GM06990 (cell line): ENCODE data around the gene LIPG.
"Not testable (repeated sequence)": the region's sequence is repeated elsewhere in the genome, so short reads cannot be mapped to it uniquely, and the experiment has no call there.

Experiments
- DNase-seq: peaks from one replicate; pipeline ENCODE4 v3.0.0-alpha.2; 2011; ENCODE audit not compliant: insufficient read length; ENCODE audit errors: extremely low read depth
- H3K27me3 ChIP-seq: replicated peaks from 2 replicates; pipeline ENCODE4 v1.6.0; 2011; ENCODE audit warnings: low read length; ENCODE audit not compliant: control insufficient read depth, insufficient read depth
- H3K36me3 ChIP-seq: 2 replicates; pipeline ENCODE4 v1.5.1; 2011; ENCODE audit warnings: low read length; ENCODE audit not compliant: control insufficient read depth, insufficient read depth
- H3K4me3 ChIP-seq: replicated peaks from 2 replicates; pipeline ENCODE4 v1.5.1; 2011; ENCODE audit warnings: low read depth, mild to moderate bottlenecking, control low read depth, low read length
- CTCF ChIP-seq: IDR thresholded peaks from 2 replicates; pipeline ENCODE4 v1.5.1; 2011; ENCODE audit warnings: low read length, control low read depth, mild to moderate bottlenecking, inconsistent platforms; ENCODE audit not compliant: insufficient read depth, poor library complexity, severe bottlenecking

Gene LIPG

GRCh38 chr18:49519101-49519971, 42.5 kb upstream of the LIPG start:
- H3K36me3 ChIP-seq, result no peaks in the 10 kb centered on the region
- peaks cover 2% of the 10 kb centered on the region; the same call in 1 of the 2 replicates for H3K27me3 ChIP-seq
- DNase-seq, result no peak
- H3K4me3 ChIP-seq, result no peak overlapping the region
- TF ChIP-seq CTCF, result no peak

- Histone ChIP-seq H3K27me3 (no peaks in the 10 kb centered on the region), H3K4me3 (no peak overlapping the region), H3K36me3 (no peaks in the 10 kb centered on the region)
- no peak for DNase-seq
- TF ChIP-seq CTCF, result no peak
These were observed 41.2 kb upstream of the LIPG start for GRCh38 chr18:49520661-49521145.

GRCh38 chr18:49521216-49521835, 40.5 kb upstream of the LIPG start:
- DNase-seq, result no peak
- Histone ChIP-seq H3K36me3 (no peaks in the 10 kb centered on the region), H3K27me3 (no peaks in the 10 kb centered on the region), H3K4me3 (no peak overlapping the region)
- TF ChIP-seq CTCF, result no peak

GRCh38 chr18:49523580-49524093, 38.2 kb upstream of the LIPG start:
- H3K4me3 ChIP-seq, H3K36me3 ChIP-seq, H3K27me3 ChIP-seq, DNase-seq: not testable (repeated sequence)

- DNase-seq, result no peak
- no peak for TF ChIP-seq CTCF
- H3K36me3 ChIP-seq, result no peaks in the 10 kb centered on the region
- no peaks in the 10 kb centered on the region for H3K27me3 ChIP-seq
- H3K4me3 ChIP-seq, result no peak overlapping the region
These were observed 37.5 kb upstream of the LIPG start for GRCh38 chr18:49524349-49524748.

GRCh38 chr18:49524951-49525350, 36.9 kb upstream of the LIPG start:
- DNase-seq, result no peak
- no peak for TF ChIP-seq CTCF
- Histone ChIP-seq H3K27me3 (no peaks in the 10 kb centered on the region), H3K36me3 (no peaks in the 10 kb centered on the region), H3K4me3 (no peak overlapping the region)
